ENCODE measurements around the gene HCFC2. TPM values are rescaled to one million over a fixed set of nuclear protein-coding genes. Genes with fewer than 3 reads are reported as not detected.

The HCFC2 gene
- total RNA-seq, 2 donors from 2014 or later: 14.5 to 15.8 TPM

GRCh38 chr12:104133866-104134265 lies 69.5 kb downstream of the HCFC2 start:
- Histone ChIP-seq H3K4me3 (no peak overlapping the region), H3K27ac (no peak overlapping the region), H3K4me1 (peaks cover 51% of the 10 kb centered on the region), H3K9me3 (no peaks in the 10 kb centered on the region), H3K36me3 (replicated peaks in 1 of 2; ENCODE audit: insufficient read depth in 1 of 2, low read depth in 2 of 2) (no peaks in the 10 kb centered on the region), H3K27me3 (no peaks in the 10 kb centered on the region)
- intact Hi-C loops (cut with DNase I): no loop called here
- 97 to 100% methylated on average over 1 of the region's 1 CpG for WGBS, 2 donors
- no peak for ATAC-seq
- no peak for TF ChIP-seq POLR2A (IDR thresholded peaks at IDR 0.05)
- no peak for TF ChIP-seq CTCF (IDR thresholded peaks at IDR 0.05)
- no peak for DNase-seq

DNA sequence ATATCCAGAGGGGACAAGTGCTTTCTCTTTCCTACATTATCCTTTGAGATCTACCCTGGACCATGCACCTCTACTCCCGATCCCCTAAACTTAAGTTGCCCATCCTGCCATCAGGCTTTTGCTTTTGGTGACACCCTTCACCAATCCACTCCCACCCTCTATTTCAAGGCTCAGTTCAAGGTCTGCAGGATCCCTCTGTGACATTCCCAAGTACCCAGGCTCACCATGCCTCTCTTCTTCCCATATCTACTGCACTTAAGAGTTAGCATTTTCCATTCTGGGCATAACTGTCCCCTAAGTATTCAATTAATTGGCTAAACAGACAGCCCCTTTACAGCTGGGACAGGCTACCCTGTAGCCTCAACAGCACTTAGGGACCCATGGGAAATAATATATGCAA lies 70.6 kb downstream of the HCFC2 start:
- Histone ChIP-seq H3K9me3 (no peaks in the 10 kb centered on the region), H3K27me3 (no peaks in the 10 kb centered on the region), H3K27ac (no peak overlapping the region), H3K4me3 (no peak overlapping the region), H3K36me3 (replicated peaks in 1 of 2; ENCODE audit: insufficient read depth in 1 of 2, low read depth in 2 of 2) (no peaks in the 10 kb centered on the region), H3K4me1 (peaks cover 51% of the 10 kb centered on the region)
- DNase-seq: no peak
- WGBS, 2 donors: 90 to 100% methylated on average over 1 of the region's 1 CpG
- intact Hi-C loops (cut with DNase I): no loop called here
- ATAC-seq: no peak
- TF ChIP-seq CTCF (IDR thresholded peaks at IDR 0.05) (no peak), POLR2A (IDR thresholded peaks at IDR 0.05) (no peak)

DNA sequence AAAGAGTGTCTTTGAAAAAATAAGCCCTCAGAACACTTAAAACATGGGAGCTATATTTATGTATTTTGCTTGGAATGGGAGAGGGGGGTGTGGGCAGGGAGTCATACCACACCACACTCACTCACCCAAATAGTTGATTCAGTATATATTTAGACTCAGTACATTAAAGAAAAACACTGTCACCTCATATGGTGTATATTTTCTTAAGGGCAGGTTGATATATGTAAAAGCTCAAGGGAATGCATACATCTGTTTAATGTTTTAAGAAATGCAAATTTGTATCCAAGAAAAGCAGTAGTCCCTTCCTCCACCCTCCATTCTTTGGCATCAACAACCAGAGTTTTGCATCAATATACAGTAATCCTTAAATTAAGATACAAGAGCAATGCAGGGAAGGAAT lies 72.2 kb downstream of the HCFC2 start:
- Histone ChIP-seq H3K4me3 (peak overlapping the region in 1 of 2 donors; percentile 51), H3K4me1 (peaks cover 46% of the 10 kb centered on the region), H3K27ac (peak overlapping the region in 2 of 4 donors; percentile 87 to 88), H3K27me3 (no peaks in the 10 kb centered on the region), H3K9me3 (no peaks in the 10 kb centered on the region), H3K36me3 (replicated peaks in 1 of 2; ENCODE audit: insufficient read depth in 1 of 2, low read depth in 2 of 2) (no peaks in the 10 kb centered on the region)
- intact Hi-C loops (cut with DNase I): no loop called here
- ATAC-seq (no peak), DNase-seq (no peak)
- TF ChIP-seq POLR2A (IDR thresholded peaks at IDR 0.05) (no peak), CTCF (IDR thresholded peaks at IDR 0.05) (no peak)

- intact Hi-C loops (cut with DNase I): no loop called here
- peak overlapping the region; percentile 45 to 51 for H3K4me3 ChIP-seq
- TF ChIP-seq POLR2A (IDR thresholded peaks at IDR 0.05) (peak in 2 of 3 donors; percentile 39 to 50), CTCF (IDR thresholded peaks at IDR 0.05) (no peak)
- no peaks in the 10 kb centered on the region for H3K9me3 ChIP-seq
- H3K27ac ChIP-seq: peak overlapping the region; percentile 86 to 90 (median 88)
- DNase-seq: peak; percentile 44 to 54 (median 46)
- no peaks in the 10 kb centered on the region for H3K36me3 ChIP-seq (replicated peaks in 1 of 2; ENCODE audit: insufficient read depth in 1 of 2, low read depth in 2 of 2)
- 0 to 1% methylated on average over 17 to 74 of the region's 78 CpGs for WGBS, 2 donors
- ATAC-seq: peak; percentile 10
- peaks cover 40% of the 10 kb centered on the region for H3K4me1 ChIP-seq
- H3K27me3 ChIP-seq: no peaks in the 10 kb centered on the region
Measured at GRCh38 chr12:104137001-104137901, 72.9 kb downstream of the HCFC2 start.
